Measurements from ENCODE around the gene MAFG. TPM values are rescaled to one million over a fixed set of nuclear protein-coding genes. Genes with fewer than 3 reads are reported as not detected.

The MAFG gene
- total and polyA plus RNA-seq, 9 of the 15 experiments (the other 6 are each of a cell fraction or from before 2014, with no cell fraction given) = 1.1 to 58.1 (median 24.9) TPM

DNA sequence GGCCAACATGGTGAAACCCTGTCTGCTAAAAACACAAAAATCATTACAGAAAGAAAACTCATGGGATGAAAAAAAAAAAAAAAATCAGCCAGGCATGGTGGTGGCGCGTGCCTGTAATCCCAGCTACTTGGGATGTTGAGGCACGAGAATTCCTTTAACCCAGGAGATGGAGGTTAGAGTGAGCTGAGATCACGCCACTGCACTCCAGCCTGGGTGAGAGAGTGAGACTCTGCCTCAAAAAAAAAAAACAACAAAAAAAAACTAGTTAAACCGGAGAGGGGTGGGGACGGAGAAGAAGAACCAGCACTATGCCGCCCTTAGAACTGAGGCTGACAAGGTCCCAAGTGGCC lies 40.8 kb upstream of the MAFG start:
- Histone ChIP-seq H3K79me2 (ENCODE audit: control insufficient read depth, insufficient read depth, low read length) (no peaks in the 10 kb centered on the region), H3K4me2 (ENCODE audit: insufficient read depth, low read length) (peak overlapping the region; percentile 48), H3K9ac (ENCODE audit: insufficient read depth in 1 of 2, low read depth in 2 of 2, low read length in 2 of 2) (peak overlapping the region; percentile 13 to 90; a peak in 2 of 4 replicates), H3K9me1 (ENCODE audit: control insufficient read depth, insufficient read depth, low read length) (no peaks in the 10 kb centered on the region), H3K36me3 (ENCODE audit: control insufficient read depth, insufficient read depth, low read length) (no peaks in the 10 kb centered on the region), H2AFZ (ENCODE audit: low read depth, low read length) (peak overlapping the region; percentile 97), H3K27me3 (ENCODE audit: control insufficient read depth in 2 of 2, insufficient read depth in 2 of 2, low read length in 2 of 2) (no peaks in the 10 kb centered on the region), H3K9me3 (replicated peaks; ENCODE audit: control insufficient read depth, insufficient read depth, low read depth, low read length) (no peaks in the 10 kb centered on the region), H3K4me1 (replicated peaks in 1 of 2; ENCODE audit: control insufficient read depth in 2 of 2, insufficient read depth in 2 of 2, low read length in 2 of 2) (peaks cover 9 to 47% of the 10 kb centered on the region in 2 experiments), H3K4me3 (no peak overlapping the region), H3K27ac (ENCODE audit: extremely low read depth, low read depth, low read length) (no peak overlapping the region), H4K20me1 (replicated peaks; ENCODE audit: control insufficient read depth, insufficient read depth, low read length) (no peaks in the 10 kb centered on the region)
- no peak for DNase-seq (ENCODE audit: extremely low read depth in 1 of 4, low spot score in 3 of 4)
- intact Hi-C loops (cut with micrococcal nuclease) = no loop called here
- CTCF ChIA-PET (ENCODE audit: low intra/inter-chr PET ratio) = no interaction called here
- 80% methylated on average over 7 of the region's 7 CpGs for WGBS (ENCODE audit: insufficient coverage, low coverage, missing lambda C conversion rate)
- POLR2A ChIA-PET = interaction anchor here (1.1 kb wide), 1 partner anchor 8 kb away, joined by 4 read pairs; no protein-coding TSS in a partner anchor
- ATAC-seq = no peak
- in situ Hi-C loops (cut with MboI) = no loop called here
- no TSS peak for BruUV-seq (replicated peaks)
- no peak for FAIRE-seq
- TF ChIP-seq KLF1 (tag; IDR thresholded peaks at IDR 0.05) (no peak), TEAD2 (tag; IDR thresholded peaks at IDR 0.05) (no peak), FOXA1 (IDR thresholded peaks at IDR 0.05; ENCODE audit: borderline replicate concordance) (no peak), SRF (CRISPR knock-in tag; IDR thresholded peaks at IDR 0.05) (no peak), ZNF778 (CRISPR knock-in tag; IDR thresholded peaks at IDR 0.05) (no peak), ESRRA (IDR thresholded peaks at IDR 0.05; ENCODE audit: borderline replicate concordance, low read depth) (no peak), HNRNPH1 (optimal IDR thresholded peaks at IDR 0.05; ENCODE audit: low read depth, low read length) (no peak), MTA3 (IDR thresholded peaks at IDR 0.05; ENCODE audit: borderline replicate concordance) (no peak), ZNF507 (tag; conservative IDR thresholded peaks at IDR 0.05) (no peak), MYC (IDR thresholded peaks at IDR 0.05; ENCODE audit: low read depth, low read length) (no peak), MYC (CRISPR knock-in tag; IDR thresholded peaks at IDR 0.05; ENCODE audit: borderline replicate concordance, low read depth) (no peak)
- TF ChIP-seq, protein P1, sequence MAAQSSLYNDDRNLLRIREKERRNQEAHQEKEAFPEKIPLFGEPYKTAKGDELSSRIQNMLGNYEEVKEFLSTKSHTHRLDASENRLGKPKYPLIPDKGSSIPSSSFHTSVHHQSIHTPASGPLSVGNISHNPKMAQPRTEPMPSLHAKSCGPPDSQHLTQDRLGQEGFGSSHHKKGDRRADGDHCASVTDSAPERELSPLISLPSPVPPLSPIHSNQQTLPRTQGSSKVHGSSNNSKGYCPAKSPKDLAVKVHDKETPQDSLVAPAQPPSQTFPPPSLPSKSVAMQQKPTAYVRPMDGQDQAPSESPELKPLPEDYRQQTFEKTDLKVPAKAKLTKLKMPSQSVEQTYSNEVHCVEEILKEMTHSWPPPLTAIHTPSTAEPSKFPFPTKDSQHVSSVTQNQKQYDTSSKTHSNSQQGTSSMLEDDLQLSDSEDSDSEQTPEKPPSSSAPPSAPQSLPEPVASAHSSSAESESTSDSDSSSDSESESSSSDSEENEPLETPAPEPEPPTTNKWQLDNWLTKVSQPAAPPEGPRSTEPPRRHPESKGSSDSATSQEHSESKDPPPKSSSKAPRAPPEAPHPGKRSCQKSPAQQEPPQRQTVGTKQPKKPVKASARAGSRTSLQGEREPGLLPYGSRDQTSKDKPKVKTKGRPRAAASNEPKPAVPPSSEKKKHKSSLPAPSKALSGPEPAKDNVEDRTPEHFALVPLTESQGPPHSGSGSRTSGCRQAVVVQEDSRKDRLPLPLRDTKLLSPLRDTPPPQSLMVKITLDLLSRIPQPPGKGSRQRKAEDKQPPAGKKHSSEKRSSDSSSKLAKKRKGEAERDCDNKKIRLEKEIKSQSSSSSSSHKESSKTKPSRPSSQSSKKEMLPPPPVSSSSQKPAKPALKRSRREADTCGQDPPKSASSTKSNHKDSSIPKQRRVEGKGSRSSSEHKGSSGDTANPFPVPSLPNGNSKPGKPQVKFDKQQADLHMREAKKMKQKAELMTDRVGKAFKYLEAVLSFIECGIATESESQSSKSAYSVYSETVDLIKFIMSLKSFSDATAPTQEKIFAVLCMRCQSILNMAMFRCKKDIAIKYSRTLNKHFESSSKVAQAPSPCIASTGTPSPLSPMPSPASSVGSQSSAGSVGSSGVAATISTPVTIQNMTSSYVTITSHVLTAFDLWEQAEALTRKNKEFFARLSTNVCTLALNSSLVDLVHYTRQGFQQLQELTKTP (IDR thresholded peaks at IDR 0.05; ENCODE audit: low read depth in 1 of 2, partially characterized antibody in 2 of 2) = no peak
- TF ChIP-seq, protein P2, sequence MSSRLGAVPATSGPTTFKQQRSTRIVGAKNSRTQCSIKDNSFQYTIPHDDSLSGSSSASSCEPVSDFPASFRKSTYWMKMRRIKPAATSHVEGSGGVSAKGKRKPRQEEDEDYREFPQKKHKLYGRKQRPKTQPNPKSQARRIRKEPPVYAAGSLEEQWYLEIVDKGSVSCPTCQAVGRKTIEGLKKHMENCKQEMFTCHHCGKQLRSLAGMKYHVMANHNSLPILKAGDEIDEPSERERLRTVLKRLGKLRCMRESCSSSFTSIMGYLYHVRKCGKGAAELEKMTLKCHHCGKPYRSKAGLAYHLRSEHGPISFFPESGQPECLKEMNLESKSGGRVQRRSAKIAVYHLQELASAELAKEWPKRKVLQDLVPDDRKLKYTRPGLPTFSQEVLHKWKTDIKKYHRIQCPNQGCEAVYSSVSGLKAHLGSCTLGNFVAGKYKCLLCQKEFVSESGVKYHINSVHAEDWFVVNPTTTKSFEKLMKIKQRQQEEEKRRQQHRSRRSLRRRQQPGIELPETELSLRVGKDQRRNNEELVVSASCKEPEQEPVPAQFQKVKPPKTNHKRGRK (tag; IDR thresholded peaks at IDR 0.05) = peak; percentile 56
- TF ChIP-seq, protein P3, sequence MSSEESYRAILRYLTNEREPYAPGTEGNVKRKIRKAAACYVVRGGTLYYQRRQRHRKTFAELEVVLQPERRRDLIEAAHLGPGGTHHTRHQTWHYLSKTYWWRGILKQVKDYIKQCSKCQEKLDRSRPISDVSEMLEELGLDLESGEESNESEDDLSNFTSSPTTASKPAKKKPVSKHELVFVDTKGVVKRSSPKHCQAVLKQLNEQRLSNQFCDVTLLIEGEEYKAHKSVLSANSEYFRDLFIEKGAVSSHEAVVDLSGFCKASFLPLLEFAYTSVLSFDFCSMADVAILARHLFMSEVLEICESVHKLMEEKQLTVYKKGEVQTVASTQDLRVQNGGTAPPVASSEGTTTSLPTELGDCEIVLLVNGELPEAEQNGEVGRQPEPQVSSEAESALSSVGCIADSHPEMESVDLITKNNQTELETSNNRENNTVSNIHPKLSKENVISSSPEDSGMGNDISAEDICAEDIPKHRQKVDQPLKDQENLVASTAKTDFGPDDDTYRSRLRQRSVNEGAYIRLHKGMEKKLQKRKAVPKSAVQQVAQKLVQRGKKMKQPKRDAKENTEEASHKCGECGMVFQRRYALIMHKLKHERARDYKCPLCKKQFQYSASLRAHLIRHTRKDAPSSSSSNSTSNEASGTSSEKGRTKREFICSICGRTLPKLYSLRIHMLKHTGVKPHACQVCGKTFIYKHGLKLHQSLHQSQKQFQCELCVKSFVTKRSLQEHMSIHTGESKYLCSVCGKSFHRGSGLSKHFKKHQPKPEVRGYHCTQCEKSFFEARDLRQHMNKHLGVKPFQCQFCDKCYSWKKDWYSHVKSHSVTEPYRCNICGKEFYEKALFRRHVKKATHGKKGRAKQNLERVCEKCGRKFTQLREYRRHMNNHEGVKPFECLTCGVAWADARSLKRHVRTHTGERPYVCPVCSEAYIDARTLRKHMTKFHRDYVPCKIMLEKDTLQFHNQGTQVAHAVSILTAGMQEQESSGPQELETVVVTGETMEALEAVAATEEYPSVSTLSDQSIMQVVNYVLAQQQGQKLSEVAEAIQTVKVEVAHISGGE (CRISPR knock-in tag; IDR thresholded peaks at IDR 0.05) = 0 out of 6 replicates have a peak, but pooled peaks of 1 of the 3 experiments have one; percentile 17
